Neural progenitor cell (in vitro differentiated cells): ENCODE results near the gene KLHDC9. TPM values are rescaled to one million over a fixed set of nuclear protein-coding genes. Genes with fewer than 3 reads are reported as not detected.

ENCODE experiments used
- DNase-seq: peaks from one replicate; pipeline ENCODE4 v3.0.0-alpha.2; 2016; ENCODE audit warnings: low spot score
- H2AFZ ChIP-seq: fragments of 200-600 bp; sonication (generic); replicated peaks from 2 replicates; pipeline ENCODE4 v1.6.1; 2016; ENCODE audit warnings: antibody characterized with exemption
- H3F3A ChIP-seq: fragments of 200-600 bp; sonication (generic); 2 replicates; pipeline ENCODE4 v1.6.1; 2016; ENCODE audit warnings: antibody characterized with exemption, low read depth
- H3K27ac ChIP-seq: fragments of 200-600 bp; sonication (generic); 2 replicates; pipeline ENCODE4 v1.5.1; 2016; ENCODE audit warnings: mild to moderate bottlenecking
- H3K27me3 ChIP-seq: fragments of 200-600 bp; sonication (generic); 2 replicates; pipeline ENCODE4 v1.6.1; 2016; ENCODE audit warnings: mild to moderate bottlenecking, moderate library complexity
- H3K36me3 ChIP-seq: fragments of 200-600 bp; sonication (generic); 2 replicates; pipeline ENCODE4 v1.5.1; 2016
- H3K4me1 ChIP-seq: fragments of 200-600 bp; sonication (generic); 2 replicates; pipeline ENCODE4 v1.6.1; 2016; ENCODE audit warnings: mixed run types
- H3K4me2 ChIP-seq: fragments of 200-600 bp; sonication (generic); 2 replicates; pipeline ENCODE4 v1.6.1; 2016
- H3K4me3 ChIP-seq: fragments of 200-600 bp; sonication (generic); 2 replicates; pipeline ENCODE4 v1.5.1; 2016
- H3K79me2 ChIP-seq: fragments of 200-600 bp; sonication (generic); 2 replicates; pipeline ENCODE4 v1.6.1; 2016; ENCODE audit warnings: low read depth
- H3K9ac ChIP-seq: fragments of 200-600 bp; sonication (generic); 2 replicates; pipeline ENCODE4 v1.6.1; 2016
- H3K9me3 ChIP-seq: fragments of 200-600 bp; sonication (generic); 2 replicates; pipeline ENCODE4 v1.5.1; 2016; ENCODE audit warnings: low read depth
- H4K20me1 ChIP-seq: fragments of 200-600 bp; sonication (generic); 2 replicates; pipeline ENCODE4 v1.6.1; 2016; ENCODE audit warnings: low read depth
- H3K27ac Mint-ChIP-seq: 3 replicates; pipeline ENCODE4 v1.8.0; 2021; ENCODE audit warnings: mixed read lengths
- H3K27me3 Mint-ChIP-seq: 2 replicates; pipeline ENCODE4 v1.8.0; 2022; ENCODE audit warnings: low read depth, mild to moderate bottlenecking, inconsistent platforms, moderate library complexity, mixed read lengths; ENCODE audit not compliant: insufficient read depth
- H3K36me3 Mint-ChIP-seq: 3 replicates; pipeline ENCODE4 v1.8.0; 2021; ENCODE audit warnings: mixed read lengths
- H3K4me1 Mint-ChIP-seq: 3 replicates; pipeline ENCODE4 v1.8.0; 2021; ENCODE audit warnings: mixed read lengths
- H3K4me3 Mint-ChIP-seq: 3 replicates; pipeline ENCODE4 v1.8.0; 2021; ENCODE audit warnings: mild to moderate bottlenecking, moderate library complexity, mixed read lengths
- H3K9me3 Mint-ChIP-seq: 3 replicates; pipeline ENCODE4 v1.8.0; 2020; ENCODE audit warnings: mixed read lengths
- EZH2 ChIP-seq: fragments of 200-600 bp; sonication (generic); IDR thresholded peaks from 2 replicates; pipeline ENCODE4 v1.6.1; 2017; ENCODE audit warnings: antibody characterized with exemption, mild to moderate bottlenecking, moderate library complexity
- EZH2phosphoT487 ChIP-seq: fragments of 200-600 bp; sonication (generic); IDR thresholded peaks from 2 replicates; pipeline ENCODE4 v1.6.1; 2017; ENCODE audit warnings: antibody characterized with exemption
- total RNA-seq: library from RNA; depleted of rRNA; stranded (reverse); fragments of >200 nt; gene quantifications from 2 replicates; pipeline ENCODE4 v1.2.3, GENCODE V29; 2015; ENCODE audit warnings: low replicate concordance
- TF ChIP-seq, protein P1 (sequence below): fragments of 200-600 bp; sonication (generic); IDR thresholded peaks from 2 replicates; pipeline ENCODE4 v1.5.1; 2017; ENCODE audit warnings: antibody characterized with exemption, mild to moderate bottlenecking

Gene KLHDC9
- total RNA-seq, 1 donor from 2014 or later, result 12.6 TPM

DNA sequence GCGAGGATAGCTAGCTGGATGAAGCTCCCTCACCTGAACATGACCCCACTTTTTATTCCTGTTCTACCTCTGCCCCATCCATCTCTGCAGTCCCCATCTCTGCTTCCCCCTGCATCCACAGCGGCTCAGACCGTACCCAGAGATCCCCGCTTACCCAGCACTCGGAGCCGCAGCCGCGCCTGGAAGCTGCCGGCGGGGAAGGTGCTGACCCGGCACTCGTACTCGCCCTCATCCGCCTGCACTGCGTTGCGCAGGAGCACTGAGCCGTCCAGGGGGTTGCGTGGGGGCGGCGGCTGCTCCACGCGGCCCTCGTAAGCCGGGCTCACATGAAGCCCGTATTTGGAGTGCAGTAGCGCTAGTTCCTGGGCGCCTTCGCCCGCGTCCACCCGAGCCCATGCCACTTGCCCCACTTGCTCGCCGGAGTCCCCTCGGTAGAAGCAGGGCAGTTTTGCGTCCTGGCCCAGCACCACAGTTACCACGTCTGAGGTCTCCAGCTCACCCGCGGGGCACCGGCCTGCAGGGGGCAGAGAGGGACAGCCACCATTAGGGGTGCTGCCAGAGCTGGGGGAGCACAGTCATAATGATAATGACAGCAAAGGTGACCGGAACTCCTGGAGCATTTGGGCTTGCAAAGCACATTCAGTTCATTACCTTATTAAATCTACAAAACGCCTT lies 18.6 kb upstream of the KLHDC9 start:
- Histone ChIP-seq H3K79me2 (no peaks in the 10 kb centered on the region), H3K27me3 (no peaks in the 10 kb centered on the region), H3K4me3 (no peak overlapping the region), H3K4me1 (no peaks in the 10 kb centered on the region), H3K4me2 (no peak overlapping the region), H2AFZ (no peak overlapping the region), H3K9ac (no peak overlapping the region), H3K27ac (no peak overlapping the region), H4K20me1 (no peaks in the 10 kb centered on the region), H3K36me3 (no peaks in the 10 kb centered on the region), H3K9me3 (no peaks in the 10 kb centered on the region), H3F3A (no peaks in the 10 kb centered on the region)
- no peaks in the 10 kb centered on the region for H3K36me3 Mint-ChIP-seq
- H3K27me3 Mint-ChIP-seq, result peaks cover 12% of the 10 kb centered on the region
- peaks cover 8% of the 10 kb centered on the region for H3K4me1 Mint-ChIP-seq
- no peak overlapping the region for H3K27ac Mint-ChIP-seq
- TF ChIP-seq, protein P1, sequence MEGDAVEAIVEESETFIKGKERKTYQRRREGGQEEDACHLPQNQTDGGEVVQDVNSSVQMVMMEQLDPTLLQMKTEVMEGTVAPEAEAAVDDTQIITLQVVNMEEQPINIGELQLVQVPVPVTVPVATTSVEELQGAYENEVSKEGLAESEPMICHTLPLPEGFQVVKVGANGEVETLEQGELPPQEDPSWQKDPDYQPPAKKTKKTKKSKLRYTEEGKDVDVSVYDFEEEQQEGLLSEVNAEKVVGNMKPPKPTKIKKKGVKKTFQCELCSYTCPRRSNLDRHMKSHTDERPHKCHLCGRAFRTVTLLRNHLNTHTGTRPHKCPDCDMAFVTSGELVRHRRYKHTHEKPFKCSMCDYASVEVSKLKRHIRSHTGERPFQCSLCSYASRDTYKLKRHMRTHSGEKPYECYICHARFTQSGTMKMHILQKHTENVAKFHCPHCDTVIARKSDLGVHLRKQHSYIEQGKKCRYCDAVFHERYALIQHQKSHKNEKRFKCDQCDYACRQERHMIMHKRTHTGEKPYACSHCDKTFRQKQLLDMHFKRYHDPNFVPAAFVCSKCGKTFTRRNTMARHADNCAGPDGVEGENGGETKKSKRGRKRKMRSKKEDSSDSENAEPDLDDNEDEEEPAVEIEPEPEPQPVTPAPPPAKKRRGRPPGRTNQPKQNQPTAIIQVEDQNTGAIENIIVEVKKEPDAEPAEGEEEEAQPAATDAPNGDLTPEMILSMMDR, result no peak
- no peak for TF ChIP-seq EZH2
- TF ChIP-seq EZH2phosphoT487, result no peak
- no peak for DNase-seq
- no peak overlapping the region for H3K4me3 Mint-ChIP-seq
- peaks cover 3% of the 10 kb centered on the region for H3K9me3 Mint-ChIP-seq

DNA sequence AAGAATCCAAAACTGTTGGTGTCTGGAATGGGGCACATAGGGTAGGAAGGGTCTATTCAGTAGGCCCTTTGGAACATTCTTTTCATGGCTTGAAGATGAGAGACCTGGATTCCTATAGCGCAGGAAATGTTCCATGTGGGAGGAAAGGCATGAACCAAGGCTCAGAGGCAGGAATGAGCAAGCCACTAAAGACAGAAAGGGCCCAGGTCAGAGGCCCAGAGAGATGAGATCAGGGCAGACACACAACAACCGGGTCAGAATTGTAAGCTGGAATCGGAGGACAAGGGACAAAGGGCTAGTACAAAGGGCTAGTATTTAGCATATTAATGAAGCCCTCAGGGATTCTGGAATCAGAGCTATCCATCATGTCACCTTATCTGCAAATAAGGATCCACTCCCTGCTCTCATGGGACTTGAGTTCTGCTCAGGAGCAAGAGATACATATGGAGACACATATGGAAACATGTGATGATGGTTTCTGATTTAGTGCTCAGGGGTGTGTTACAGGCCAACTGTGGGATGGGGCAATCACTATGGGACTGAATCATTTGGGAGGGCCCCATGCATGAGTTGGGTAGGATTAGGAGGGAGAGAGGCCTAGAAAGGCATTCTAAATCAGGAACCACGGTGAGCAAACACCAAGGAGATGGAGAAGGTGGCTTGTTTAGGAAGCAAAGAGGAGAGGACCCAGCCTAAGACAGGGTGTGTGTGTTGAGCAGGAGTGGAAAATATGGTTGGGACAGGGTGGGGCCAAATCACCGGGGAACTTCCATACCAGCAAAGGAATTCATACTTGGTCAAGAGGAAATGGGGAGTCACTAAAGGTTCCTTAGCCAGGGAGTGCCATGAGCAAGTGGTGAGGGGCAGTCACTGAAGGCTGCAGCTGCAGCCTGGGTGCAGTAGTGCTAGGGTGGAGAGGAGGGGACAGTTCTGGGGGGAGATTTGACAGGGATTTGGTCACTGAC lies 17.4 kb upstream of the KLHDC9 start:
- no peaks in the 10 kb centered on the region for H3F3A ChIP-seq
- H3K9ac ChIP-seq, result no peak overlapping the region
- no peak overlapping the region for H3K4me3 Mint-ChIP-seq
- no peak overlapping the region for H3K4me2 ChIP-seq
- peaks cover 3% of the 10 kb centered on the region for H3K9me3 Mint-ChIP-seq
- peaks cover 5% of the 10 kb centered on the region for H3K4me1 ChIP-seq
- no peaks in the 10 kb centered on the region for H3K27me3 ChIP-seq
- H4K20me1 ChIP-seq, result no peaks in the 10 kb centered on the region
- no peaks in the 10 kb centered on the region for H3K36me3 Mint-ChIP-seq
- peaks cover 14% of the 10 kb centered on the region for H3K27me3 Mint-ChIP-seq
- H3K27ac Mint-ChIP-seq, result no peak overlapping the region
- peak overlapping the region; percentile 9 for H2AFZ ChIP-seq
- no peak overlapping the region for H3K4me3 ChIP-seq
- no peaks in the 10 kb centered on the region for H3K79me2 ChIP-seq
- peaks cover 17% of the 10 kb centered on the region for H3K4me1 Mint-ChIP-seq
- no peaks in the 10 kb centered on the region for H3K36me3 ChIP-seq
- no peaks in the 10 kb centered on the region for H3K9me3 ChIP-seq
- TF ChIP-seq, protein P1, result no peak
- TF ChIP-seq EZH2phosphoT487, result no peak
- no peak for TF ChIP-seq EZH2
- H3K27ac ChIP-seq, result no peak overlapping the region
- DNase-seq, result no peak

DNA sequence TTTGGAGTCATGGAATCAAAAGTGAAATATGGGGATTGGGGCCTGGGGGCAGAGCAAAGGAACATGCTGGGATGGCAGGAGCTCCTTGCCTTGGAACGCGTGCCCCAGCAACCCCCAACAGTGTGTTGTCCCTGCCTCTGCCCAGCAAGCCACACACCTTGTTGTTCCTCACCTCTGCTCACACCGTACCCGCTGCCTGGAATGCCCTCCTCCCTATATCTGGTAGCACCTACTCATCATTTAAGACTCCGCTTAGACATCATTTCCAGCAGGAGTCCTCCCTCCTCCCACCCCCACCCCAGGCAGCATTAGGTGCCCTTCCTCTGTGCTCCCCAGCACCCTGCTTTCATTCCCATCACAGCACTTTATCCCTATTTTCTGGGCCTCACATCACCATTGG lies 16.6 kb upstream of the KLHDC9 start:
- no peaks in the 10 kb centered on the region for H3K27me3 ChIP-seq
- no peak for DNase-seq
- H3F3A ChIP-seq, result no peaks in the 10 kb centered on the region
- no peak overlapping the region for H3K27ac Mint-ChIP-seq
- no peak overlapping the region for H3K4me3 ChIP-seq
- no peaks in the 10 kb centered on the region for H3K36me3 Mint-ChIP-seq
- H3K4me2 ChIP-seq, result no peak overlapping the region
- TF ChIP-seq EZH2 (no peak), EZH2phosphoT487 (no peak)
- TF ChIP-seq, protein P1, result no peak
- peaks cover 11% of the 10 kb centered on the region for H3K4me1 ChIP-seq
- no peaks in the 10 kb centered on the region for H3K9me3 ChIP-seq
- H3K4me3 Mint-ChIP-seq, result no peak overlapping the region
- H3K27me3 Mint-ChIP-seq, result peaks cover 14% of the 10 kb centered on the region
- no peak overlapping the region for H2AFZ ChIP-seq
- H4K20me1 ChIP-seq, result no peaks in the 10 kb centered on the region
- no peak overlapping the region for H3K9ac ChIP-seq
- H3K36me3 ChIP-seq, result no peaks in the 10 kb centered on the region
- no peaks in the 10 kb centered on the region for H3K79me2 ChIP-seq
- H3K9me3 Mint-ChIP-seq, result peaks cover 3% of the 10 kb centered on the region
- H3K4me1 Mint-ChIP-seq, result peaks cover 21% of the 10 kb centered on the region
- no peak overlapping the region for H3K27ac ChIP-seq
